NCI-H146 treated with DMSO at 0.1 percent for 48 hours (cell line): ENCODE results near the gene CAPRIN1.
"Not testable (repeated sequence)": the region's sequence is repeated elsewhere in the genome, so short reads cannot be mapped to it uniquely, and the experiment has no call there.

Experiments used
- DNase-seq: peaks from one replicate; lab custom pipeline; 2025; ENCODE audit not compliant: unreplicated experiment; lab: John Stamatoyannopoulos, UW

Gene CAPRIN1

GRCh38 chr11:34050581-34051348, 766 bp upstream of the CAPRIN1 start:
- peak; percentile 48 for DNase-seq

- DNase-seq = peak; percentile 77
Observed at GRCh38 chr11:34052036-34052607, 591 bp downstream of the CAPRIN1 start.

GRCh38 chr11:34052608-34053160, 1.2 kb downstream of the CAPRIN1 start:
- DNase-seq = no peak

GRCh38 chr11:34053161-34053686, 1.7 kb downstream of the CAPRIN1 start:
- DNase-seq = peak; percentile 48

GRCh38 chr11:34054351-34054750, 2.8 kb downstream of the CAPRIN1 start:
- not testable (repeated sequence) for DNase-seq

- no peak for DNase-seq
Observed at GRCh38 chr11:34055218-34056000, 3.9 kb downstream of the CAPRIN1 start.

GRCh38 chr11:34056672-34057071, 5.1 kb downstream of the CAPRIN1 start:
- no peak for DNase-seq

GRCh38 chr11:34063061-34063795, 11.7 kb downstream of the CAPRIN1 start:
- DNase-seq = no peak

- DNase-seq = no peak
Observed at GRCh38 chr11:34064291-34064690, 12.8 kb downstream of the CAPRIN1 start.

- no peak for DNase-seq
Observed at GRCh38 chr11:34065505-34066203, 14.1 kb downstream of the CAPRIN1 start.

- not testable (repeated sequence) for DNase-seq
Observed at GRCh38 chr11:34066766-34067165, 15.2 kb downstream of the CAPRIN1 start.

- no peak for DNase-seq
Observed at GRCh38 chr11:34067383-34068065, 16.0 kb downstream of the CAPRIN1 start.

GRCh38 chr11:34068111-34068510, 16.6 kb downstream of the CAPRIN1 start:
- no peak for DNase-seq

- DNase-seq = not testable (repeated sequence)
Observed at GRCh38 chr11:34071306-34071705, 19.8 kb downstream of the CAPRIN1 start.

- DNase-seq = no peak
Observed at GRCh38 chr11:34072041-34072440, 20.5 kb downstream of the CAPRIN1 start.

GRCh38 chr11:34072832-34073231, 21.3 kb downstream of the CAPRIN1 start:
- no peak for DNase-seq

GRCh38 chr11:34074391-34074790, 22.9 kb downstream of the CAPRIN1 start:
- no peak for DNase-seq

GRCh38 chr11:34075178-34075820, 23.8 kb downstream of the CAPRIN1 start:
- no peak for DNase-seq

GRCh38 chr11:34080609-34081008, 29.1 kb downstream of the CAPRIN1 start:
- DNase-seq = no peak
